Stimulated activated effector memory CD8-positive, alpha-beta T cell treated with anti-CD3 and anti-CD28 coated beads, Interleukin-12 subunit alpha, Interleukin-12 subunit beta, amount 100 ng/mL, for 72 hours (primary cell): ENCODE results near the gene COL23A1.

Experiments used
- ATAC-seq: fragments of 150-1000 bp; cut with Tn5 transposase; 2 replicates; pipeline ENCODE4 v1.10.0; 2021
- DNase-seq, 2 donors: peaks; one replicate each; pipeline ENCODE4 v3.0.0; 2021 to 2022; ENCODE audit warnings: low spot score in 2 of 2
- H3K27ac Mint-ChIP-seq: one replicate; pipeline ENCODE4 v1.8.0; 2022; ENCODE audit warnings: mild to moderate bottlenecking, mixed read lengths
- H3K36me3 Mint-ChIP-seq: one replicate; pipeline ENCODE4 v1.8.0; 2022; ENCODE audit warnings: mild to moderate bottlenecking, mixed read lengths
- H3K4me1 Mint-ChIP-seq: one replicate; pipeline ENCODE4 v1.8.0; 2022; ENCODE audit warnings: mixed read lengths
- H3K4me3 Mint-ChIP-seq: one replicate; pipeline ENCODE4 v1.8.0; 2022; ENCODE audit warnings: mild to moderate bottlenecking, mixed read lengths
- H3K9me3 Mint-ChIP-seq: one replicate; pipeline ENCODE4 v1.8.0; 2022; ENCODE audit warnings: mixed read lengths

The COL23A1 gene

GRCh38 chr5:178386336-178386931 is 203.8 kb downstream of the COL23A1 start:
- DNase-seq (no peak), ATAC-seq (no peak)
- Mint-ChIP-seq H3K36me3 (no peaks in the 10 kb centered on the region), H3K9me3 (no peaks in the 10 kb centered on the region), H3K4me3 (no peak overlapping the region), H3K4me1 (no peaks in the 10 kb centered on the region), H3K27ac (no peak overlapping the region)

- ATAC-seq (peak; percentile 47), DNase-seq (no peak)
- H3K4me3 Mint-ChIP-seq: no peak overlapping the region
- H3K9me3 Mint-ChIP-seq: no peaks in the 10 kb centered on the region
- H3K27ac Mint-ChIP-seq: no peak overlapping the region
- H3K4me1 Mint-ChIP-seq: no peaks in the 10 kb centered on the region
- H3K36me3 Mint-ChIP-seq: no peaks in the 10 kb centered on the region
These were observed 204.7 kb downstream of the COL23A1 start for GRCh38 chr5:178385496-178385890.

GRCh38 chr5:178384816-178385495 is 205.2 kb downstream of the COL23A1 start:
- H3K36me3 Mint-ChIP-seq: no peaks in the 10 kb centered on the region
- H3K9me3 Mint-ChIP-seq: no peaks in the 10 kb centered on the region
- H3K4me1 Mint-ChIP-seq: no peaks in the 10 kb centered on the region
- peak; percentile 6 for ATAC-seq
- DNase-seq: no peak
- no peak overlapping the region for H3K27ac Mint-ChIP-seq
- no peak overlapping the region for H3K4me3 Mint-ChIP-seq

GRCh38 chr5:178383919-178384815 is 206.0 kb downstream of the COL23A1 start:
- no peaks in the 10 kb centered on the region for H3K9me3 Mint-ChIP-seq
- H3K4me1 Mint-ChIP-seq: no peaks in the 10 kb centered on the region
- H3K4me3 Mint-ChIP-seq: no peak overlapping the region
- DNase-seq (no peak), ATAC-seq (no peak)
- H3K36me3 Mint-ChIP-seq: no peaks in the 10 kb centered on the region
- H3K27ac Mint-ChIP-seq: no peak overlapping the region

- no peak for DNase-seq
- Mint-ChIP-seq H3K4me1 (no peaks in the 10 kb centered on the region), H3K36me3 (no peaks in the 10 kb centered on the region), H3K4me3 (no peak overlapping the region), H3K9me3 (no peaks in the 10 kb centered on the region), H3K27ac (no peak overlapping the region)
- no peak for ATAC-seq
These were observed 206.8 kb downstream of the COL23A1 start for GRCh38 chr5:178383301-178383918.

- no peaks in the 10 kb centered on the region for H3K4me1 Mint-ChIP-seq
- H3K27ac Mint-ChIP-seq: no peak overlapping the region
- no peaks in the 10 kb centered on the region for H3K36me3 Mint-ChIP-seq
- ATAC-seq: no peak
- no peak for DNase-seq
- no peak overlapping the region for H3K4me3 Mint-ChIP-seq
- H3K9me3 Mint-ChIP-seq: no peaks in the 10 kb centered on the region
These were observed 207.4 kb downstream of the COL23A1 start for GRCh38 chr5:178382754-178383164.

- Mint-ChIP-seq H3K36me3 (no peaks in the 10 kb centered on the region), H3K27ac (no peak overlapping the region), H3K4me3 (no peak overlapping the region), H3K9me3 (no peaks in the 10 kb centered on the region), H3K4me1 (no peaks in the 10 kb centered on the region)
- DNase-seq (no peak), ATAC-seq (no peak)
These were observed 208.1 kb downstream of the COL23A1 start for GRCh38 chr5:178381921-178382695.

- Mint-ChIP-seq H3K9me3 (no peaks in the 10 kb centered on the region), H3K36me3 (no peaks in the 10 kb centered on the region), H3K4me1 (no peaks in the 10 kb centered on the region), H3K27ac (no peak overlapping the region), H3K4me3 (no peak overlapping the region)
- ATAC-seq (no peak), DNase-seq (no peak)
These were observed 209.0 kb downstream of the COL23A1 start for GRCh38 chr5:178381206-178381605.

- Mint-ChIP-seq H3K4me1 (no peaks in the 10 kb centered on the region), H3K9me3 (no peaks in the 10 kb centered on the region), H3K36me3 (no peaks in the 10 kb centered on the region), H3K27ac (no peak overlapping the region), H3K4me3 (no peak overlapping the region)
- ATAC-seq (no peak), DNase-seq (no peak)
These were observed 209.6 kb downstream of the COL23A1 start for GRCh38 chr5:178380541-178381074.

- no peaks in the 10 kb centered on the region for H3K36me3 Mint-ChIP-seq
- ATAC-seq (no peak), DNase-seq (no peak)
- H3K4me3 Mint-ChIP-seq: no peak overlapping the region
- H3K9me3 Mint-ChIP-seq: no peaks in the 10 kb centered on the region
- H3K4me1 Mint-ChIP-seq: no peaks in the 10 kb centered on the region
- no peak overlapping the region for H3K27ac Mint-ChIP-seq
These were observed 210.1 kb downstream of the COL23A1 start for GRCh38 chr5:178380086-178380485.

- ATAC-seq (no peak), DNase-seq (no peak)
- Mint-ChIP-seq H3K4me3 (no peak overlapping the region), H3K27ac (no peak overlapping the region), H3K4me1 (no peaks in the 10 kb centered on the region), H3K9me3 (no peaks in the 10 kb centered on the region), H3K36me3 (no peaks in the 10 kb centered on the region)
These were observed 211.4 kb downstream of the COL23A1 start for GRCh38 chr5:178378527-178379484.

- H3K27ac Mint-ChIP-seq: no peak overlapping the region
- DNase-seq (no peak), ATAC-seq (no peak)
- H3K36me3 Mint-ChIP-seq: no peaks in the 10 kb centered on the region
- no peaks in the 10 kb centered on the region for H3K9me3 Mint-ChIP-seq
- no peaks in the 10 kb centered on the region for H3K4me1 Mint-ChIP-seq
- no peak overlapping the region for H3K4me3 Mint-ChIP-seq
These were observed 212.5 kb downstream of the COL23A1 start for GRCh38 chr5:178377583-178378270.

- Mint-ChIP-seq H3K36me3 (no peaks in the 10 kb centered on the region), H3K4me3 (no peak overlapping the region), H3K27ac (no peak overlapping the region), H3K4me1 (no peaks in the 10 kb centered on the region), H3K9me3 (no peaks in the 10 kb centered on the region)
- no peak for ATAC-seq
- DNase-seq: no peak
These were observed 213.1 kb downstream of the COL23A1 start for GRCh38 chr5:178376921-178377582.
